GM18867 (cell line): ENCODE results near the gene CARD10.

Experiments used
- ATAC-seq: cut with Tn5 transposase; IDR thresholded peaks from one replicate; pipeline ENCODE4 v1.9.1; 2021; ENCODE audit warnings: mild to moderate bottlenecking, moderate library complexity; ENCODE audit not compliant: unreplicated experiment

CARD10 gene

DNA sequence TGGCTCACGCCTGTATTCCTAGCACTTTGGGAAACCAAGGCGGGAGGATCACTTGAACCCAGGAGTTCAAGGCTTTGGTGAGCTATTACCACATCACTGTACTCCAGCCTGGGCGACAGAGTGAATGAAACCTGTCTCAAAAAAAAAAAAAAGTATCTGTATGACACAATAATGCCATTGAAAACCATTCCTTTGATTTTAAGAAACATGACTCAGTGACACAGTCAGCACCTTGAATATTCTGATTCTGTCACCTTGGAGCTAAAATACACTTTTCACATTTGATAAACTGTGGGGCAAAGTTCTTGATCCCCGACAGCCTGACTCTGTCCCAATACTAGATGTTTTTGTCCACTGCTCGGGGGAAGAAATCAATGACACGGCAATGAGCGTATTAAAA lies 75.2 kb downstream of the CARD10 start:
- ATAC-seq, result no peak

GRCh38 chr22:37443086-37443485 lies 76.1 kb downstream of the CARD10 start:
- ATAC-seq, result no peak

DNA sequence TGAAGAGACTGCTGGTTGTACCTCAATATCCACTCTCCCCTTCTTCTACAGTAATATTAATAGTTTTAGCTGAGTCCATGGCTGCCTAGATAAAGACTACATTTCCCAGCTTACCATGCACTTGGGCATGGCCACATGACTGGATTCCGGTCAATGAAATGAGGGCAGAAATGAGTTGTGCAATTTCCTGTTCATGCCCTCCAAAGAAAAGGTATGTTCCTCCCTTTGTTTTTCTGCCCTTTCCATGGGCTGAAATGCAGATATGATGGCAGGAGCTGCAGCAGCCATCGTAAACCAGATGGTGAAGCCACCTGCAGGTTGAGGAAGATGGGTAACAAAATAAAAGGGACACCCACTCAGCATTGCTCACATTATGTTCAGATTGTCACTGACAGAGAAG lies 76.7 kb downstream of the CARD10 start:
- no peak for ATAC-seq

DNA sequence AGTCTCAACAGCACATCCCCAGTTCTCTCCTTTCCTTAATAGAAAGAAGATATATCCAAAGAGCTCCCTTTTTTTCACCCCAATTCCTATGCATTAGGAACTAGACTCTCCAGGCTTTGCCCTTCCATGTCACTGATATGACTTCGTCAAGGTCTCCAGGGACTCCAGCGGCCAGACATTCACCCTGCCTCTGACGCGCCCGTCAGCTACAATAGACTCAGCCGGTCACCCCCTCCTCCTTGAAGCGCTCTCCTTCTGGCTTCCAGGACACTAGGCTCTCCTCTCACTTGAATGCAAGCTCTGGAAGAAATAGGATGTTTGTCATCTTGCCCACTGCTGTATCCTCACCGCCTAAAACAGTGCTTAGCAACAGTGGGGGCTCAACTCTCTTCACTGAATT lies 77.1 kb downstream of the CARD10 start:
- no peak for ATAC-seq

- ATAC-seq, result no peak
Measured at GRCh38 chr22:37440875-37441274, 78.3 kb downstream of the CARD10 start.
